ENCODE data around the gene RAI1.

DNA sequence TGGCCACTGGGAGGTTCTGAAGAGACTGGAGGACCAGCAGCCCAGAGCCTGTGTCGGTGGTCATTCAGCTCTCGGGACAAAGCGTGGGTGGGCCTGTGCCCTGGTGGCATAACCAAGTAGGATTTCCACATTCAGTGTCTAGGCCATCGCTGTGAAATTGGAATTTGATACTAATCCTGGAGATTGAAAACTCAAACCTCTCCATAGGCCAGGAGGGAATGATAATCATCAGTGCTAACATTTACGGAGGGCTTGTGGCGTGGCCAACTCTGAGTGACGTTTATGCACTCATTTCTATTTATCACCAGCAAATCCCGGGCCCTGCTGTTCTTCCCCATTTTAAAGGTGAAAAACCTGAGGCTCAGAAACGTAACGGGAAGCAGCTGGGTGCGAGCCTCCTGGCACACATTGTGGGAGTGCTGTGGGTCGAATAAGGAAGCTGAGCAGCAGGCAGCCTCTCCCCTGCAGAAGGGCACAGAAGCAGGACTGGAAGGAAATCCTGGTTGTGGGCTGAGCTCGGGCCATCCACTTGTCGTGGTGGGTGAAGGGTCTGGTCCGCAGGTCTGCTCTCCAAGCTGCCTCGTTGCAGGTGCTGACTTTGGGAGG lies 33.1 kb downstream of the RAI1 start:
- TF ChIP-seq, protein P1, sequence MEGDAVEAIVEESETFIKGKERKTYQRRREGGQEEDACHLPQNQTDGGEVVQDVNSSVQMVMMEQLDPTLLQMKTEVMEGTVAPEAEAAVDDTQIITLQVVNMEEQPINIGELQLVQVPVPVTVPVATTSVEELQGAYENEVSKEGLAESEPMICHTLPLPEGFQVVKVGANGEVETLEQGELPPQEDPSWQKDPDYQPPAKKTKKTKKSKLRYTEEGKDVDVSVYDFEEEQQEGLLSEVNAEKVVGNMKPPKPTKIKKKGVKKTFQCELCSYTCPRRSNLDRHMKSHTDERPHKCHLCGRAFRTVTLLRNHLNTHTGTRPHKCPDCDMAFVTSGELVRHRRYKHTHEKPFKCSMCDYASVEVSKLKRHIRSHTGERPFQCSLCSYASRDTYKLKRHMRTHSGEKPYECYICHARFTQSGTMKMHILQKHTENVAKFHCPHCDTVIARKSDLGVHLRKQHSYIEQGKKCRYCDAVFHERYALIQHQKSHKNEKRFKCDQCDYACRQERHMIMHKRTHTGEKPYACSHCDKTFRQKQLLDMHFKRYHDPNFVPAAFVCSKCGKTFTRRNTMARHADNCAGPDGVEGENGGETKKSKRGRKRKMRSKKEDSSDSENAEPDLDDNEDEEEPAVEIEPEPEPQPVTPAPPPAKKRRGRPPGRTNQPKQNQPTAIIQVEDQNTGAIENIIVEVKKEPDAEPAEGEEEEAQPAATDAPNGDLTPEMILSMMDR (IDR thresholded peaks at IDR 0.05), result peak in 1 of 4 experiments; percentile 11
- TF ChIP-seq POLR2AphosphoS5 (IDR thresholded peaks at IDR 0.05), result no peak

All from sigmoid colon (tissue), 4 donors.